ENCODE measurements around the gene JUN. TPM values are rescaled to one million over a fixed set of nuclear protein-coding genes. Genes with fewer than 3 reads are reported as not detected.

JUN gene
- total RNA-seq, 1 donor from 2014 or later, result 76.1 TPM

DNA sequence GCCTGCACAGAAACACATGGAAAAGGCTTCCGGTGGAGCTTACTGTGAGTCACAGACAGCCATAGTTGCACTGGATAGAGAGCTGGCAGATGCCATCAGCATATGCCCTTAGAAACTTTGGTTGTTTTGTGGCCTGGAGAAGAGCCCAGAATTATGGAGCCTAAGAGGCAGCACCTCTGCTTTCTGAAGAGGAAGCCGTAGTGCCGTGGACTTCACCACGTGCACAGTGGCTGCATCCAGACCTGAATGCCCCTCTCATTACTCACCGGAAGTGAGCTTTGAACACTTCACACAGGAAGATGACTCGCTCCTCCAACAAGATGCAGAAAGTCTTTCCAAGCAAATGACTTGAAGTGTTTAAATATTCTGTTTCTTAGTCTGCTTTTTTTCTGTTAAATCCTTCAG, 28.4 kb downstream of the JUN start:
- peak; percentile 81 for DNase-seq

DNA sequence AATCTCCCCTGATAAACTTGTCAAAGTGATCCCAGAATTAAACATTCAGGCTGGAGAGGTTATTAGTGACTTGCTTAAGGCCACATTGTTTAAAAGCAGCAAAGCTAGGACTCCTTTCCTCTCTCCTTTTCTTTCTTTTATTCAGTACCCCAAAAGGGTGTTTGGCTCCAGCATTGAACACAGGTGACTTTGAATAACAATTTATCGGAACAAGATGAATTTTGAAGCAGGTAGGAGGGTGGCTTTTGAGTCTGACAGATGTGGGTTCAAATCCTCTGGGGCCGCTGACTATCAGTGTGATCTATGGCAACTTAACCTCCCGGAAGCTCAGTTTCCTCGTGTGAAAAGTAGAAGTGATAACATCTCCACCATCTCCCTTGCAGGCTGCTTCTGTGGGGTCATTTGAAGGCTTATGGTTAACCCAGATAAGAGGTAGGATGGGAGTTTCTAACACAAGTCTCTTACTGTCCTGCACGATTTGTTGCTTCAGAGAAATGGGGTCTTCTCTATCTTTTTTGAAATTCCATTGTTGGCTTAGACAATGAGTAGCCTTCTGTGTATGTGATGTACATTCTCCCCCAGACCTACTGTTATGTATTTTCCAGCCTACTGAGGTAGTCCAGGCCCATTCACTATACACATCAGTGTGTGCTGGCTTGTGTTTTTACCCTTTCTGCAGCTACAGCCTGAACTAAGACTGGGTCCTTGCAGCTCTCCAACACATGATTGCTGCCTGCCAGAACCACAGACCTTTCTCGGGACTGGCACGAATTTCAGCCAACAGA, 29.0 kb downstream of the JUN start:
- no peak for DNase-seq

DNA sequence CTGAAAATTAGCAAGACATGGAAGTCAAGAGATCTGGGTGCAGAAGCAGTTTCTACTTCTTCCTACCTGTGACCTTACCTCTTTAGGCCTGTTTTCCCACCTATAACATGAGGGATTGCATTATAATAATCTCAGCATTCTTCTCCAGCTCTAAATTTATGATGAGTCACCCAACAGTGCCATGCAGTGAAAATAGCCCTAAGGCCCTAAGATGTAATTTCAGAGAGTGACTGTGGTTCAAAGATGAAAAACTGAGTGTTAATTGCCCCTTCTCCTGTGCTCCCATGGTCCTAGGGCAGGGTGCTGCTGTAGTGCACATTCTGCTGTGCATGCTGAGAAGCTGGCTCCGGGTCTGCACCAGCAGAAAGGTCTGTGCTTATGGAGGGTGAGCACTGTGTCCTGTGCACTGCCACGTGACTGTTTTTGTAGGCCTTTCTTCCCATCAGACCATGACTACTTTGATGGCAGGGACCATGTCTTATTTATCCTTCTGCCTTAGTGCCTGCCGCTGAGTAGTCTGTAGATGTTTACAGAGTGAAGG, 29.7 kb downstream of the JUN start:
- DNase-seq, result no peak

DNA sequence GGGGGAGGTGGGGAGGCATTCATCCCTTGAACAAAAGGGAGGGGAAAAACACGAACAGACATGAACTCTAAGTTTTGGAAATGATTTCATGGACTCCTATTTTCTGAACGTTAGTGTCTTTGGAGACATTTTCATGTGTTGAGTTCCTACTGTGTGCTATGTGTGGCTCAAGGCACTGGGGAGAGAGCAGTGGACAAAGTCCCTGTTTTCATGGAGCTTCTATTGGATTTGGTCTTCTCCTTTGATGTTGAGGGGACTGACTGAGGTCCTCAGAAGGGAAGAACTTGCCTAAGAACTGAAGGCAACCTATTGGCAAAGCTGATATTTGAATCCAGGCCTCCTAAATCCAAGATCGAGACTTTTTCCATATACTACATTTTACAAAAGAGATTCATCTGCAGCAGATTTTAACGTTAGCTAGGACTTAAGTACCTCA, 30.4 kb downstream of the JUN start:
- DNase-seq, result no peak

DNA sequence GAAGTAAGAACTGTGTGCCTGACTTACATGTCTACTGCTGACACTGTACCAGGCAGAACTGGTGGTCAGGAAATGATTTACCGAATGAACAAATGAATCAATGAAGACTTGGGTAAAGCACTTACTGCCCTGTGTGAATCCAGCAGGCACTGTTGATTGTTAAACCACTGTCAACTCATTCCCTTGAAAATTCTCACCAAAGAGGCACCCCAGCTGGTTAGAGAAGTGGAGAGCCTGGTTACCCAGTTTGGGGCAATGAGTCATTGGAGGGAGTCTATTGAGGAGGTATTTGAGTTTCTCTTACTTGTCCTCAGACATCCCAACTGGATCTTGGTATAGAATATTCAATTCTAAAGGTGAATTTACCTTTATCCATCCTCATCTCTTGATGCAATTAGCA, 34.2 kb downstream of the JUN start:
- no peak for DNase-seq

DNA sequence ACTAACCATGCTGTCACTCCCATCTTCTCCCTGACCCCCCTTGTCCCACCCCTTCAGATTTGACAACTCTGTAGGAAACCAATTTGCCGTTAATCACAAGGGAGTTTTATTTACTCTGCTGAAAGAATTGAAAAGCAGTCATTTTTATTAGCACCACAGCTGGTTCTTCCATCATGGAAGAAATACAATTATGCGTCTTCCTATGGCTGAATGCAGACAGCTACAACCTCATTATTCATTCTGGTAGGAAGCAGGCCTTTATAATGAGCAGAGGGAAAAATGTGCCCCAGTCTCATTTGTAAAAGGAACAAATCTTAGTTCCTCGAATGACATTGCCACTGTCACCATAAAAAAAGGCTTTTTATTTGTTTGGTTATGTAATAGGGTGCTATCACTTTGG, 35.2 kb downstream of the JUN start:
- no peak for DNase-seq

DNA sequence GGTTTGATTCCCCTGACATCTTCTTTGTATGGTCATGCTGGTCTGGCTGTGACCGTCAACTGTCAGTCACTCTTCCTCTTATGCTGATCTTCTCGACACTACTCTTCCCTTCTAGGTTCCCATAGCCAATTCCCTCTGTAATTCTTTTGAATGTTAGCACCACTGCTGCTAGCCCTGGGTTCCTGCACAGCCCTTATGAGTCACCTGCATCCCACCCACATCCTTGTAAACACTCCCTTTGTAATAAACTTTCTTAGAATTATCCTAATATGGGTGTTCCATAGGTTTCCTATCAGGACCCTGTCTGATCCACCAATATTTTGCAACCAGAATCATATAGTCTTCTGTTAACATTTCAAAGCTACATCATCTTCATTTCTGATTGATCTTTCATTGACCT, 37.1 kb downstream of the JUN start:
- no peak for DNase-seq

DNA sequence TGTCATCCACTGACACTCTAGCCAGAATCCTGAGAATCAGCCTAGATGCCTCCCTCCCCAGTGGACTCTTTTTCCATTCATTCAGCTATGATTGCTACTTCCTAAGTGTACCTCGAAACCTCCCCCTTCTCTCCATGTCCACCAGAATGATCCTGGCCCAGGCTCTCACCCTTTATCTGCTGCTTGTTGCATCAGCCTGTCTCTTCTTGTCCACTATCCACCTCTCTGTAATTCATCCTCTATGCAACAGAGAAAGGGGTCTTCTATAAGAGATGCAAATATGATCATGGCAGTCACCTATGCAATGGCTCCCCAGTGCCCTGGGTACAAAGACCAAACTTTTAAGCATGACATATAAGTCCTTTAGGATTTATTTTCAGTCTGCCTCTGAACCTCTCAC, 37.7 kb downstream of the JUN start:
- DNase-seq, result no peak

DNA sequence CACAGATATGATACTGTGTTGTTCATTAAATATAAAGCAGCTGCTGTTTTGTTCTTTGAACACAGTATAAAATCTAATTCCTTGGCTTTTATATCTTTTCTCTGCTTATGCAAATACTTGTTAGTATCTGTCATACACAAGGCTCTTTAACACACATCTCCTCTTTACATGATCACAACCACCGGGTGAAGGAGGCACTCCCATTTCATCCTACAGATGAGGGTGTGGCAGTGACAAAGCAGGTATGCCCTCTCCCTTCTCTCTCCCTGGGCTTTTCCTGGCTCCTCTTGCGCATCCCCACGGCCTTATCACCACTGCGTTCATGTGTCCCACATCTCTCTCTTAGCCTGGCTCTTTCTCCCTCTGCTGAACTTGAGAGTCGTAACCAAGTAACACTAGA, 38.2 kb downstream of the JUN start:
- no peak for DNase-seq

DNA sequence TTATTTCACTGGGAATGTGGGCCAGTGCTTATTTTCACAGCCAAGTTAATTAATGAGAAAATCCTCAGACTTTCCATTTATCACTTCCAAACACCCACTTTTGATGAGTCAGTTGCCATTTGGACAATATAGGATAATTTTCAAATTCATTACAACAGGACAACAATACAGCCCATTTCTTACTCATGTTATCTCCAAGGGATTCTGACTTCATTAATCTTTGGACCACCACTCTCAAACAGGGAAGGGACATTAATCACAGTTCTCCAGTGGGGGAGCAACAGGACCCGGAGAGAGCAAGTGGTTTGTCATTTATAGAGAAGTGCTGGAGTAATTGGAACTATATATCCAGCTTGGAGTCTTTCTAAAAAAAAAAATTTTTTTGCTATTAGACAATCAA, 38.7 kb downstream of the JUN start:
- DNase-seq, result no peak

DNA sequence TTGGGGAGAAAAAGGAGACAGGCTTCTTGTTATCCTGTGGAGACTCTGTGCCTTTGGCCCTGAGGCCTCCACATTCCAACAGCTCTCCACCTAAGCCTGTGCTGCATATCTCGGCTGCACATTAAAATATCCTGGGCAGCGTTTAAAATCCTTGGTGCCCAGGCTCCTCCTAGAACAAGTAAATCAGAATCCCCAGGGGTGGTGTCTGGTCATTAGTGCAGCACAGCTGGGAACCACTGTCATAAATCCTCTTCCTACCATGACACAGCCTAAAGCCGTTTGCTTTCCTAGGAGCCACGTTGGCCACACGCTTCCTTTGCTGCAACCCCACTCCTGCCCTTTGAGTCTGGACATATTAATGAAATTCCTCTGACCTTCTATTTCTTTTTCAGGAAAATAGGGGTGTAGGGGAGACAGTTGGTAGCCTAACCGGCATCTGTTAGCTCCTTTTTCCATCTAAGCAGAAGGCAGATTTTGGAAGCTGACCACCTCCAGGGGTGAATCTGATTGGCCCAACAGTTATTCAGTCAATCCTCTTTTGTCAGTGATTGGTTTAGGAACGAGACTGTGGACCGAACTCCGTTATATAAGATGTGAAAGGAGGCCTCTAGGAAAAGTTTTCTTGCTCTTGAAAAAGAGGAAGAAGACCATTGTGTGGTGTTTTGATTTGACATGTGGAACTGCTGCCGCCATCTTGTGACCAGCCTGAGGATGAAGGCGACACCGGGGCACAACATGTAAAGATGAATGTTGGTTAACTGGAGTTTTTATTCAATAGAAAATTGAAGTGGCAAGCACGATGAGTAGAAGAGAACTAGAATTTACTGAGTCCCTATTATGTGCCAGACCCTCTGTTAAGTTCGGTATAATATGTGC, 41.9 kb downstream of the JUN start:
- no peak for DNase-seq

DNA sequence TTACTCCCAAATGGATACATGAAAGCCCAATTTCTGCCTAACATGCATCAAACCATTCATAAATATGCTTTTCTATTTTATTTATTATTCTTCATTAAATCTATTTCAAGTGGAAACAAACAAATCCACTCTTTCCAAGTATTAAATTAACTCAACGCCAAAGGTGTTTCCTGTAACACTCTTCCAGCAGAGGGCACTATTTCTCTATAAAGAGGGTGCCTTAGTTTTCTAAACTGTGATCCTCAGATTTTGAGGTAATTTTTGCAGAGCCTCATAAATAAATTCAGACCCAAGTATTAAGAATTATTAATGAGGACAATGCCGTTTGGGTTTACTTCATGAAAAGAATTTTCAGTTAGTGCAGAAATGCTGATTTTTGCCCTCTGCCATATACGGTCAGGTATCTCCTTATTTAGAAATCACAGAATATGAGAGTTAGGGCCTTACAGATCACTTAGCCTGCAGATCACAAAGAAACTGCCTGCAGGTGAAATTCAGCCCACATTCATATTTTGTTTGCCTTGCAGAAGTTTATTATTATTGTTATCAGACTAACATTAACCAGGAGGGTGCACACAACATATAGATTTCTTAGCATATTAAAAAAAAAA, 43.9 kb downstream of the JUN start:
- no peak for DNase-seq

DNA sequence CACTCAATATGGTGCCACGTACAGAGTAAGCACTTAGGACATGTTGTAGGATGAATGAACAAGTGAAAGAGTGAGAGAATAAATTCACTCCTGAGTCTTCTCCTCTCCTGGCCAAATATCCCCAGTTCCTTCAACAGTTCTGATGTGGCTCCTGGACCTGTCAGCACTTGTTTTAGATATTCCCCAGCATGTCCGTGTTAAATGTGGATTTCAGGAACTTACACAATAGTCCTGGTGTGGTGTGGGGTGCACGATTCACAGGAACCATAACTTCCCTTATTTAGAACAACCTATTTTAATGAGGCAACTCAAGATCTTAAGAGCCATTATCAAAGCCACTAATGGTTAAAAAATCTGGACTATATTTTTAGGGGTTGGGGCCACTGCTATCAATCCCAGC, 45.0 kb downstream of the JUN start:
- no peak for DNase-seq

DNA sequence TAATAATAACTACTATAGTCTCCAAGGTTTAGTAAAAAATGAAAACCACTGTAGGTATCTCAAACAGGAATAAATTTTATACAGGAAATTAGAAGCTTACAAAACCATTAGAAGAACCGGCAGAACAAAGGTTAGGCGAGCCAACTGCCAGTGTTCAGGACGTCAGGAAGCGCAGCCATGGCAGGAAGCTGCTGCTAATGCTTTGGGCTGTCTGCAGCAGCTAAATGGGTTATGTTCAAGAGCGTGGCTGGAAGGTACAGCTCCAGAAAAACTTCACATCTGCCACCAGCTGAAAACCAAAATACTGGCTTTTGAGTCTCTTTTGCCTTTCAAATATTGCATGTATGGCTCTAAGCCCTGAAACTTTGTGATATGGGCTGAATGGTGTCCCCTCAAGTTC, 48.3 kb downstream of the JUN start:
- no peak for DNase-seq

DNA sequence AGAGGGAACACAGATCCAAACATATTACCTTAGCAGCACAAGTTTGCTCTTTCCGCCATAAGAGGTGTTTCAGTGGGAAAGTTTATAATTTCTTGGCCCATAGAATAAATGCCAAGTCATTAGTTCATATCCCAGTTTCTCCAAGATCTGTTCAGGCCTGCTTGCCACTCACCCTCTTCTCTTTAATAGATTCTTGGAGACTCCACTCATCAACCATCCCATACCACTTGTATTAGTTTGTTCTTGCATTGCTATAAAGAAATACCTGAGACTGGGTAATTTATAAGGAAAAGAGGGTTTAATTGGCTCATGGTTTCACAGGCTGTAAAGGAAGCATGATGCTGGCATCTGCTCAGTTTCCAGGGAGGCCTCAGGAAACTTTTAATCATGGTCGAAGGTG, 49.2 kb downstream of the JUN start:
- DNase-seq, result no peak

DNA sequence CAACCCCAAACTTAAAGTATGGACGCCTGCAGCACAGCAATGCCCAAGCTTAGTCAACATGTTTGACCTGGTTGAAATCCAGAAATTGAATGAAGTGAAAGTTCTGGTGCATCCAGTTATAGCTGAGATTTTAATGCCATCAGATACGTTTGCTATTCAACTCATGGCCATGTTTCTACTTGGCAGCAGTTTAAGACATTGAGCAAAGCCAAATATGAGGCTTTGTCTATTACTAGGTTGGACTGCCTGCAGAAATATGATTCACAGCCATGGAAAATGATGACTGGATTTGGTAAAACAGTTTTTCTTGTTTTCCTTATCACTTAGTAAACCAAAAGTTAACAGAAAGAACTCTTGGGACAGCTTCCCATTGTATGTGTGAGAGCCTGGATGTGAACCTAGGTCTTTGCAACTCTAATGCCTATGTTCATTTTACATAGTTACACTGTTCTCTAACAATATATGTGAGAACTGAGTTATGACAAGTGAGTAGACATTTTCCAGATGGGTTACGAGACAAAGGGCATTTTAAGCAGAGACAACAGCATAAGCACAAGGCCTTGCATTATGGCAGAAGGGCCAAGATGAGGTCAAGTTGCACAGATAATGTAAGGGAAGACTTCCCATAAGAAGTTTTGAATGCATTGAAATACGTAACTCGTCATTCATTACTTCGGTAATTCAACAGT, 51.6 kb downstream of the JUN start:
- DNase-seq, result no peak

Other genes starting within 250 kb of the JUN start
- 36.7 TPM for gene OMA1, start 237.3 kb downstream of the JUN start, total RNA-seq
- 0.16 TPM for gene TACSTD2, start 206.8 kb downstream of the JUN start, total RNA-seq
- 53.7 TPM for gene MYSM1, start 84.0 kb downstream of the JUN start, total RNA-seq